Activated T-cell treated with anti-CD3 and anti-CD28 coated beads for 4 hours (primary cell): Measurements from ENCODE around the gene ZNF362.

ENCODE experiments used
- DNase-seq: peaks from one replicate; pipeline ENCODE4 v3.0.0-alpha.2; 2020

ZNF362 gene

GRCh38 chr1:33349778-33350610, 93.7 kb downstream of the ZNF362 start:
- peak; percentile 65 for DNase-seq
